Measurements from ENCODE around the gene TMEM233. TPM values are rescaled to one million over a fixed set of nuclear protein-coding genes. Genes with fewer than 3 reads are reported as not detected.
A peak's percentile ranks its signal among the peaks of the same experiment; 100 is the strongest.

The TMEM233 gene
- total RNA-seq, 5 donors from 2014 or later (not counting 1 experiment from before 2014, with no cell fraction given) = not detected

DNA sequence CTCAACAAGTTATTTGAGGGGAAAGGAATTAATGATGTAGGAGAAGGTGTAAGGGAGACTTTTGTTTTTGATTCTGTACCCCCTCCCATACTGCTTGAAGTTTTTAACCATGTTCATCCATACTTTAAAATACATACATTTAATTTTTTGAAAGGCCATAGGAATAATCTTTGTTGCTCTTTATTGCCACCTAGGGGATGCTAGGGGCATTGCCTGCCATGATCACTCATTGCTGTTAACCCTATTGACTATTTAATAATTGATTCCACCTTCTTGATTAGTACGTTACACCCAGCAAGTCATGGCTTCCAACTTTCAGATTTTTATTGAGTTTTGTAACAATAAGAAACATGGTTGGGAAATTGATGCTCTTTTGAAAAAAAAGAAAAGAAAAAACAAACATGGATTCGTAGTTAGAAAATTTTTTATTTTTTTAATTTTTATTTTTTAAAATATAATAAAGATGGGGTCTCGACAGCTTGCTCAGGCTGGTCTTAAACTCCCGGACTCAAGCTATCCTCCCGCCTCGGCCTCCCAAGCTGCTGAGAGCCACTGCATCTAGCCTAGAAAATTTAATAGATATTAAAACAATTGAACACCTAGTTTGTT, 65.8 kb downstream of the TMEM233 start:
- POLR2A ChIA-PET = no interaction called here
- DNase-seq (peak in 28 of 35 experiments; percentile 5 to 71 (median 30)), ATAC-seq (replicated peaks in 1 of 4) (peak in 3 of 4 experiments; percentile 53 to 65 (median 60))
- Histone ChIP-seq H3K4me3 (ENCODE audit: control insufficient read depth in 1 of 2, extremely low read depth in 1 of 2, low read length in 1 of 2) (no peak overlapping the region), H3K27ac (ENCODE audit: low read length) (no peak overlapping the region), H3K27me3 (replicated peaks in 1 of 2; ENCODE audit: control insufficient read depth in 2 of 2, extremely low read depth in 1 of 2, insufficient read depth in 2 of 2, low read length in 1 of 2) (no peaks in the 10 kb centered on the region), H3K9me3 (no peaks in the 10 kb centered on the region), H3K36me3 (ENCODE audit: control insufficient read depth in 2 of 2, extremely low read depth in 1 of 2, insufficient read depth in 1 of 2, low read length in 1 of 2) (no peaks in the 10 kb centered on the region), H3K4me1 (ENCODE audit: control insufficient read depth in 1 of 2, extremely low read depth in 1 of 2, insufficient read depth in 2 of 2, low read length in 2 of 2) (no peaks in the 10 kb centered on the region)
- H3K4me3 Mint-ChIP-seq = no peak overlapping the region
- H3K27me3 Mint-ChIP-seq = peaks cover 0 to 4% of the 10 kb centered on the region in 2 donors
- WGBS (ENCODE audit: insufficient coverage) = no CpG with 5 or more reads among the region's 6 CpGs
- CTCF ChIA-PET = interaction anchor here in 1 of 2 donors (1.9 kb wide), 1 partner anchor 8 kb away, joined by 11 read pairs; the partner anchor contains the start of gene PRKAB1
- no peak overlapping the region for H3K27ac Mint-ChIP-seq
- no peaks in the 10 kb centered on the region for H3K36me3 Mint-ChIP-seq
- peaks cover 0 to 10% (median 0%) of the 10 kb centered on the region in 3 donors for H3K4me1 Mint-ChIP-seq
- peaks cover 0 to 2% (median 0%) of the 10 kb centered on the region in 3 donors for H3K9me3 Mint-ChIP-seq

DNA sequence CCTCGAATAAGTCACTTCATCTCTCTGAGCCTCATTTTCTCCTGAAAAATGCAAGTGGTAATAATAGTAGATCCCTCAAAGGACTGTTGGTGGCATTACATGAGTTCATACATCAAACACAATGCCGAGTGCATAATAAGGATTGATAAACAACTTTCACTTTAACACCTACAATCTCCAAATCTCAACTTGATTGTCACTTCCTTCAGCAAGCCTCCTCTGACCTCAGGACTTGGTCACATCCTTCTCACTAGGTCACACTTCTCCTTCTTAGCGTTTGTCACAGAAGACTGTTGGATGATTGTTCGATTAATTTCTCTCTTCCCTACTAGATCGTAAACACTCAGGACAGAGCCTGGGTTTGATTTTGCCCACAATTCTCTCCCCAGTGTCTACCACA, 66.5 kb downstream of the TMEM233 start:
- no peaks in the 10 kb centered on the region for H3K9me3 ChIP-seq
- no peaks in the 10 kb centered on the region for H3K9me3 Mint-ChIP-seq
- no peaks in the 10 kb centered on the region for H3K36me3 Mint-ChIP-seq
- WGBS (ENCODE audit: insufficient coverage) = 8% methylated on average over 2 of the region's 5 CpGs
- CTCF ChIA-PET = no interaction called here
- H3K27me3 Mint-ChIP-seq = peaks cover 0 to 4% of the 10 kb centered on the region in 2 donors
- H3K4me1 ChIP-seq (ENCODE audit: control insufficient read depth in 1 of 2, extremely low read depth in 1 of 2, insufficient read depth in 2 of 2, low read length in 2 of 2) = no peaks in the 10 kb centered on the region
- H3K4me3 Mint-ChIP-seq = no peak overlapping the region
- no peaks in the 10 kb centered on the region for H3K27me3 ChIP-seq (replicated peaks in 1 of 2; ENCODE audit: control insufficient read depth in 2 of 2, extremely low read depth in 1 of 2, insufficient read depth in 2 of 2, low read length in 1 of 2)
- H3K27ac ChIP-seq (ENCODE audit: low read length) = no peak overlapping the region
- H3K27ac Mint-ChIP-seq = peak overlapping the region in 1 of 2 donors; percentile 8
- ATAC-seq (replicated peaks in 1 of 4) (no peak), DNase-seq (peak in 1 of 35 experiments; percentile 24)
- POLR2A ChIA-PET = no interaction called here
- no peak overlapping the region for H3K4me3 ChIP-seq (ENCODE audit: control insufficient read depth in 1 of 2, extremely low read depth in 1 of 2, low read length in 1 of 2)
- peaks cover 0 to 10% (median 0%) of the 10 kb centered on the region in 3 donors for H3K4me1 Mint-ChIP-seq
- no peaks in the 10 kb centered on the region for H3K36me3 ChIP-seq (ENCODE audit: control insufficient read depth in 2 of 2, extremely low read depth in 1 of 2, insufficient read depth in 1 of 2, low read length in 1 of 2)

DNA sequence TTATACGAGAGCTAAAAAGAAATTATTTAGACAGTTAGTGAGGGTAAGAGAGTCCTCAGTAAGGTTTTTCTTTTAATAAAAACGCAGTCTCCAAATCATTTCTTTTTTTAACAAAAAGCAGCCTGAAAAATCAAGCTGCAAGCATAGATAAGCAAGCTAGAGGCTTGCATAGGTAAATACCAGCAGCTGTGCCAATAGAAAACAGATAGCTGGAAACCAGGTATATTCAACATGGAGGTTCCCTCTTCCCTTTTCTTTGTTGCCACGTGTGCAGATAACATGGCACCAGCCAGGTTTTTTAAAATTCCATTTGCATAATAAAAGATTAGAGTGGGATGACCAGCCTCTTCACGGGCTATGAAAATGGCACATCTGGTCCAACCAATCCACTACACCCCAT, 68.3 kb downstream of the TMEM233 start:
- DNase-seq (no peak), ATAC-seq (replicated peaks in 1 of 4) (no peak)
- 83% methylated on average over 1 of the region's 4 CpGs for WGBS (ENCODE audit: insufficient coverage)
- POLR2A ChIA-PET = no interaction called here
- Histone ChIP-seq H3K36me3 (ENCODE audit: control insufficient read depth in 2 of 2, extremely low read depth in 1 of 2, insufficient read depth in 1 of 2, low read length in 1 of 2) (no peaks in the 10 kb centered on the region), H3K27me3 (replicated peaks in 1 of 2; ENCODE audit: control insufficient read depth in 2 of 2, extremely low read depth in 1 of 2, insufficient read depth in 2 of 2, low read length in 1 of 2) (no peaks in the 10 kb centered on the region), H3K27ac (ENCODE audit: low read length) (no peak overlapping the region), H3K4me1 (ENCODE audit: control insufficient read depth in 1 of 2, extremely low read depth in 1 of 2, insufficient read depth in 2 of 2, low read length in 2 of 2) (peaks cover 7 to 8% of the 10 kb centered on the region in 2 experiments), H3K4me3 (ENCODE audit: control insufficient read depth in 1 of 2, extremely low read depth in 1 of 2, low read length in 1 of 2) (no peak overlapping the region), H3K9me3 (no peaks in the 10 kb centered on the region)
- H3K4me3 Mint-ChIP-seq = no peak overlapping the region
- peaks cover 11 to 26% (median 13%) of the 10 kb centered on the region in 3 donors for H3K4me1 Mint-ChIP-seq
- H3K36me3 Mint-ChIP-seq = no peaks in the 10 kb centered on the region
- H3K9me3 Mint-ChIP-seq = no peaks in the 10 kb centered on the region
- peaks cover 0 to 4% of the 10 kb centered on the region in 2 donors for H3K27me3 Mint-ChIP-seq
- CTCF ChIA-PET = interaction anchor here (0.5 to 1.2 kb wide), 6 partner anchors 9 to 370 kb away, joined by 3 to 5 read pairs (median 4); no protein-coding TSS in a partner anchor
- H3K27ac Mint-ChIP-seq = no peak overlapping the region

DNA sequence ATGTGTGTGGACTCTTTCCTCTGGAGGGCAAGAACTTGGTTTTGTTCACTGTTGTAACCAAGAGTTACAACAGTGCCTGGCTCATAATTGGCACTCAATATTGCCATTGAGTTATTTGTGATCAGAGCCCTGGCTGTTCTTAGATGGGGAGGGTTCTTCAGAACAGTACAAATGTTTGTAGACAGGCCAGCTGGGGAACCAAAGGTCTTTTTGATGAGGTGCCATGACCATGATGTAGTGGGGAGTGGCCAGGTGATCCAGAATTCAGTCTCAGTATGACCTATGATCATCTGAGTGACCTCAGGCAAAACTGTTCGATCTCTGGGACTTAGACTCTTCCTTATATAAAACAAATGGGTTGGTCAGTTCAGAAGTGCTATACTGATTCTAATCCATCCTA, 71.1 kb downstream of the TMEM233 start:
- Histone ChIP-seq H3K36me3 (ENCODE audit: control insufficient read depth in 2 of 2, extremely low read depth in 1 of 2, insufficient read depth in 1 of 2, low read length in 1 of 2) (no peaks in the 10 kb centered on the region), H3K27me3 (replicated peaks in 1 of 2; ENCODE audit: control insufficient read depth in 2 of 2, extremely low read depth in 1 of 2, insufficient read depth in 2 of 2, low read length in 1 of 2) (no peaks in the 10 kb centered on the region), H3K27ac (ENCODE audit: low read length) (no peak overlapping the region), H3K4me1 (ENCODE audit: control insufficient read depth in 1 of 2, extremely low read depth in 1 of 2, insufficient read depth in 2 of 2, low read length in 2 of 2) (peaks cover 11 to 24% of the 10 kb centered on the region in 2 experiments), H3K4me3 (ENCODE audit: control insufficient read depth in 1 of 2, extremely low read depth in 1 of 2, low read length in 1 of 2) (no peak overlapping the region), H3K9me3 (no peaks in the 10 kb centered on the region)
- H3K9me3 Mint-ChIP-seq = no peaks in the 10 kb centered on the region
- peaks cover 0 to 4% of the 10 kb centered on the region in 2 donors for H3K27me3 Mint-ChIP-seq
- H3K4me1 Mint-ChIP-seq = peaks cover 26 to 40% (median 28%) of the 10 kb centered on the region in 3 donors
- ATAC-seq (replicated peaks in 1 of 4) (no peak), DNase-seq (no peak)
- no peak overlapping the region for H3K4me3 Mint-ChIP-seq
- H3K27ac Mint-ChIP-seq = no peak overlapping the region
- POLR2A ChIA-PET = no interaction called here
- H3K36me3 Mint-ChIP-seq = peaks cover 4% of the 10 kb centered on the region
- WGBS (ENCODE audit: insufficient coverage) = no CpG with 5 or more reads among the region's 1 CpG
- CTCF ChIA-PET = no interaction called here

DNA sequence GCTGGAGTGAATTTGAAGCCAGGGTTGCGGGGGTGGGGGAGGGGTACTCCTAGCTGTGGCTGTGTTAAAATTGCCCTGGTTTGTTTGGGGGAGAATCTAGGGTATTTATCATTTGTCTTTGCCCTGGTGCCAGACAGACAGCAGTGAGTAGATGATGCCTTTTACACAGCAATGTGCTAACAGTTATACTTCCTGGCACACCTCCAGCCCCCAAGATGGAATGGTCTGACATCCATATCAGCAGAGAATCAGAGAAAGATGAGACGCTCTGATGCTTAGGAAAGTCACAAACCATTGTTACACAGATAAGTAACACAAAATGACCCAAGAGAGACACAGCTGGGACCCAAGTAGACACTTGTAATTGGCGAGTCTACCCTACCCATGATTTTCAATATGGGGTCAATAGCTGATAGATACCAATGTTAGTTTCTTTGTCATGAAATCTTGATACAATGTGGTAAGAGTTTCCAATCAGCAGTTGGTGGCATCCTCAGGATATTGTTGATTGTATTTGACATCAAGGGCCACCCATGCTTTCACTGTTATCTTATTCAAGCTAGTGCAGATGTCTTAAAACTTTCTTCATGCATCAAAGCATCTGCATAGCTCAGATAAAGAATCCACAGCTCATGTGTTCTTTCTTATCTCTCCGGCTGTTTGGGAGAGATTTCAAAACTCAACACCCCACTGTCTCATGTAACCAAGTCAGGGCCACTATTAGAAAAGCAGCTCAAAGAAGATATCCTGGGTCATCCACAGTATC, 71.8 kb downstream of the TMEM233 start:
- H3K36me3 ChIP-seq (ENCODE audit: control insufficient read depth in 2 of 2, extremely low read depth in 1 of 2, insufficient read depth in 1 of 2, low read length in 1 of 2) = no peaks in the 10 kb centered on the region
- H3K27me3 ChIP-seq (replicated peaks in 1 of 2; ENCODE audit: control insufficient read depth in 2 of 2, extremely low read depth in 1 of 2, insufficient read depth in 2 of 2, low read length in 1 of 2) = no peaks in the 10 kb centered on the region
- H3K27ac Mint-ChIP-seq = no peak overlapping the region
- peaks cover 0 to 4% of the 10 kb centered on the region in 2 donors for H3K27me3 Mint-ChIP-seq
- 100% methylated on average over 2 of the region's 4 CpGs for WGBS (ENCODE audit: insufficient coverage)
- ChIA-PET POLR2A (no interaction called here), CTCF (interaction anchor here in 1 of 2 donors (0.8 to 2.0 kb wide), 3 partner anchors 10 to 220 kb away, joined by 3 to 9 read pairs (median 4); no protein-coding TSS in a partner anchor)
- H3K36me3 Mint-ChIP-seq = peaks cover 6% of the 10 kb centered on the region
- ATAC-seq (replicated peaks in 1 of 4) = no peak
- no peak overlapping the region for H3K27ac ChIP-seq (ENCODE audit: low read length)
- no peak overlapping the region for H3K4me3 Mint-ChIP-seq
- H3K4me3 ChIP-seq (ENCODE audit: control insufficient read depth in 1 of 2, extremely low read depth in 1 of 2, low read length in 1 of 2) = no peak overlapping the region
- H3K4me1 Mint-ChIP-seq = peaks cover 33 to 40% (median 35%) of the 10 kb centered on the region in 3 donors
- no peak for DNase-seq
- peaks cover 11 to 28% of the 10 kb centered on the region in 2 experiments for H3K4me1 ChIP-seq (ENCODE audit: control insufficient read depth in 1 of 2, extremely low read depth in 1 of 2, insufficient read depth in 2 of 2, low read length in 2 of 2)
- H3K9me3 ChIP-seq = no peaks in the 10 kb centered on the region
- no peaks in the 10 kb centered on the region for H3K9me3 Mint-ChIP-seq

DNA sequence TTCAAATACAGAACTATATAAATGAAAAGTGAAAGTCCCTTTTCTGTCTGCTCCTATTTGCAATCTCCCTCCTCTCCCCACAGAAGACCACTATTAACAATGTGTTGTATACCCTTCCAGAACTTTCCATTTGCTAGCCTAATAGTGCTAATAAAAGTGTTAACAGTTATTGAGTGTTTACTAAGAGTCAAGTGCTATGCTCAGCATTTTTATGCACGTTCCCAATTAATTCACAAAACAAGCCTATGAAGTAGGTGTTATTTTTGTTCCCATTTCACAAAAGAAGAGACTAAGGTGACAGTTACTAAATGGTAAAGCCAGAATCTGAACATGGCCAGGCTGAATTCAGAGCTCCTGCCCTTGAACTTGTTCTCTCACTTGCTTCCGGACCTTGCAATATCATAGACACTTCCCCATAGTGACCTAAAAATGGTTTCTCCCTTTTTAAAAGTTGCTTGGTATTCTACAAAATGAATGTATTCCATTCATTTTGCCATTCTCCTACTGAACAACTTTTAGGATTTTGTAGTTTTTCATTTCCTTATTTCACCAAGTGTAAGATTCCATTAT, 72.7 kb downstream of the TMEM233 start:
- Mint-ChIP-seq H3K36me3 (peaks cover 10% of the 10 kb centered on the region), H3K27ac (peak overlapping the region; percentile 72 to 82), H3K4me1 (peaks cover 42 to 49% (median 45%) of the 10 kb centered on the region in 3 donors), H3K27me3 (peaks cover 0 to 3% of the 10 kb centered on the region in 2 donors), H3K4me3 (peak overlapping the region; percentile 88), H3K9me3 (no peaks in the 10 kb centered on the region)
- Histone ChIP-seq H3K36me3 (ENCODE audit: control insufficient read depth in 2 of 2, extremely low read depth in 1 of 2, insufficient read depth in 1 of 2, low read length in 1 of 2) (no peaks in the 10 kb centered on the region), H3K9me3 (no peaks in the 10 kb centered on the region), H3K4me1 (ENCODE audit: control insufficient read depth in 1 of 2, extremely low read depth in 1 of 2, insufficient read depth in 2 of 2, low read length in 2 of 2) (peaks cover 11 to 28% of the 10 kb centered on the region in 2 experiments), H3K27ac (ENCODE audit: low read length) (no peak overlapping the region), H3K27me3 (replicated peaks in 1 of 2; ENCODE audit: control insufficient read depth in 2 of 2, extremely low read depth in 1 of 2, insufficient read depth in 2 of 2, low read length in 1 of 2) (no peaks in the 10 kb centered on the region), H3K4me3 (ENCODE audit: control insufficient read depth in 1 of 2, extremely low read depth in 1 of 2, low read length in 1 of 2) (no peak overlapping the region)
- CTCF ChIA-PET = interaction anchor here (0.5 to 2.0 kb wide), 3 partner anchors 16 to 81 kb away, joined by 4 to 9 read pairs (median 5); no protein-coding TSS in a partner anchor
- POLR2A ChIA-PET = no interaction called here
- DNase-seq = no peak
- ATAC-seq (replicated peaks in 1 of 4) = no peak
- no CpG with 5 or more reads among the region's 2 CpGs for WGBS (ENCODE audit: insufficient coverage)
